Ramos (cell line): ENCODE measurements around the gene ARHGEF6.

Experiments used
- in situ Hi-C: fragments of 300-500 bp; cut with MboI; formaldehyde crosslinking; loops from one replicate; pipeline ENCODE4 v1.14.3; 2022; ENCODE audit warnings: low sequenced_read_pairs; ENCODE audit not compliant: unreplicated experiment

The ARHGEF6 gene

DNA sequence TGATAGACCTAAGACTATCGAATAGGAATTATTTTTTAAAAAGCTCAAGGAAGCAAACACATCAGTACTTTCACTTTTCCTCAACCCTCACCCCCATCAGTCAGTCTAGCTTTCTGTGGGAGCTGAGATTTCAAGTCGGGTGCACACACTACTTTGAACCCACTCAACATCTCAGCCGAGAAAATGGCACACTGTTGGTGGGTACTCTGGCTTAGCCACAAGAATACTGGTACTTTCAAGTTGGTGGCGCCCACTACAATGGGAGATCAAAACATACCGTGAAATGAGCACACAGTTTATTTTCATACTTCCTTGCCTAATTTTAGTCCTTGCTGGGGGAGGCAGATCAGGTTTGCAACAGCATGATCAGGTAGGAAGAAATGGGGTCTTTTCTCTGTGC, 122.6 kb downstream of the ARHGEF6 start:
- in situ Hi-C loops = no loop called here

DNA sequence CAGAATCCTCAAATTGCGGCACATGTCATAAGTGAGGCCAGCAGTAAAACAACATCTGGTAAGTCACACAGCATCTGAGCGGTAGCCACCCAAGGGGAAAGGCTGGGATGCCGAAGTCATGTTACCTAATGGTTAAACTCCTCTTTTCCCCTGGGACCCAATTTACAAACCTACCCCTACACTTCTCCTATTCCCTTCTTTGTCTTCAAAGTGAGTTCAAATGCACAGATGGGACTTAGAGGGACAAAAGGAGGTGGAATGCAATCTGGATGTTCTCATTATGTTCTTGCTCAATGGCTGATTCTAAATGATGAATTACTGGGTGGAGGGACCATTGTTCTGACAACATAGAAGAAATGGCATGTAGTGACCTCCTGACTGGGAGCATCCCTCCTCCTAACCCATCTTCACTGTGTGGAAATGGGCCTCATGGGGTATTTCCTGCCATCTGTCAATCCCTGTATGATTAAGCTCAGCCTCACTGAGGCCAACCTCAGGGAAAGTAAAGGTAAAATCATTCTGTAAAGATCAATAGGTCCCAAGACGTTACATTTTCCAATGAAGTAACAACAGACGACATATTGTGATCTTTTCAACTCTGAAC, 124.3 kb downstream of the ARHGEF6 start:
- in situ Hi-C loops = no loop called here

DNA sequence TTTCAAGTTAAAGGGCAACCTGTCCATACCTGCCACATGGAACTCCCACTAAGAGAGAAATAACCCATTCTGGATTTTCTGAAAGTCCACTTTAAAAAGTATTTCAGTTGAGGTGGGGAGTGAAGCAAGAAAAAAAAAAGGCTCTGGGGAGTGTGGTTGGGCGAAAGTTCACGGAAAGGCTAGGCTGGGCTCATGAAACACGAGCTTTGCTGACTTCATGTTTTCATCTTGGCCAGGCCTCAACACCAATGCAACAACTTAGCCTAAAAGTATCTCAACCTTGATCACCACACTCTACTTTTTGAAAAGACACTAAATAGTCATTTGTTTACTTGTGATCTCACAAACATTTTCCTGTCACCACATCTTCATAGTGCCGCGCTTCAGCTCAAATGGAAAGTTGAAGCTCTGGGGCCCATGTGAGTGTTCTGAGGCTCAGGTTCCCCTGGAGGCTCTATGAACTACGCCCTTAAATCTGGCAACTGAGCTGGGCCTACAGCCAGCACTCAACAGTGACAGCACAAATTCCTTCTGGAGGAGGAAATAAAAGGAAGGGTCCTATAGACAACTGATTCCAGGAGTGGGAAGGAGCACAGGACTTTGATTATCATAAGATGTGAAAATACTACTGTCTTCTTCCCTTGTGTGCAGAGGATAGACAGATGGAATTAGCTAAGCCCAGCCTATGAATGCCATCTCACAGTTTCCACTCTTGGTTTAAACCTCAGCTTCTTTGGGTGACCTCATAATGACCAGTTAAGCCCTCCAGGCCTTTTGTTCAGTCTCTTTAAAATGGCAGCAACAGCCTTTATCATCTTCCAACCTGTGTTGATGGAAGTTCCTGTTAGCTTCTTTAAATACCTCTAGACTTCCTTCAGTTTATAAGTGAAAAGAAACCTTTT, 127.7 kb downstream of the ARHGEF6 start:
- in situ Hi-C loops = no loop called here

- in situ Hi-C loops = no loop called here
Measured at GRCh38 chrX:136650811-136651210, 129.9 kb downstream of the ARHGEF6 start.

DNA sequence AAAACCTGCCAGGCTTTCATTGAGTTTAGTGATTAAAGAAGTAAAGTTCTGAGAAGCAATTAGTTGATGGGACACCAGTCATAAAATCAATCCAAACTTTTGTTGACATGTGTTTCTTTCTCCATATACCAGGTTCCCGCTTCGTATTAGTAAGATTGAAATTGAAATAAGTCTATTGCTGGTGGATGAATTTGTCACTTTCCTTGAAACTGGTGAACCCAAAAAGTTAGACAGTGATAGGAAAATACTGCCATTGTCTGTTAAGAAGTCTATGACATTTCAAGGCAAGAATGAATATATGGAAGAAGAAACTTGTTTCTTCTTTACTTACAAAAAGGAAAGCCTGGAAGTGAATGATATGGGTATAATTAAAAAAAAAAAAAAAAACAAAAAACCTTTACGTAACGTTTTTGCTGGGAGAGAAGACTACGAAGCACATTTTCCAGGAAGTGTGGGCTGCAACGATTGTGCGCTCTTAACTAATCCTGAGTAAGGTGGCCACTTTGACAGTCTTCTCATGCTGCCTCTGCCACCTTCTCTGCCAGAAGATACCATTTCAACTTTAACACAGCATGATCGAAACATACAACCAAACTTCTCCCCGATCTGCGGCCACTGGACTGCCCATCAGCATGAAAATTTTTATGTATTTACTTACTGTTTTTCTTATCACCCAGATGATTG, 132.9 kb downstream of the ARHGEF6 start, which contains the start of gene CD40LG:
TSS of gene CD40LG (plus strand) at position 482 of the 684 bp plus-strand sequence. CDS start at position 573, 91 bp downstream.
- in situ Hi-C loops = no loop called here

DNA sequence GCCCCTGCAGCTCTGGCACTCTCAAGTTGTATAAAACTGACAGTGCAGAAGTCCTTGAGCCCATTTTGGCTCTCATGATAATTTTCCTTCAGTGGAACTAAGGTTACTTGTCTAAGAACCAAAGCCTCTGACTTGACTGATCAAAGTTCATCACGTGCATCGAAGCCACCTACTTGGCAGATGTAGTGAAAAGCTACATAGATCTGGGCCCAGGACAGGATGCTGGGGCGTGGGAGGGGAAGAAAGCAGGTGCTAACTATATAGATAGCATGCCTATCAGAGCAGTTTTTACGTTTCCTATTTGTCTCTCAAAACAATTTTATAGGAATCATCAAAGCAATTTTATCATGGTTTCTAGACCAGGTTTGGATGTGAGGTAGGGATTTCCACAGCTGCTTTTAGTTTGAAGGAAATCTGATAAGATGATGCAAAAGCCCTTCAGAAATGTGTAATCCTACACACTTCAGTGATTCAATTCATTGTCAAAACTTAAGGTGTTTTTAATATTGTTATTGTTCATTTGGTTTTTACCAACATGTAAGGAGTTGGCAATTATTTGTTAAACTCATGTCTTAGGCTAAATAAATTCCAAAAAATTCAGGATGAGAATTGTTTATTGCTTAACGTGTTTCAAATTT, 134.0 kb downstream of the ARHGEF6 start:
- in situ Hi-C loops = no loop called here

DNA sequence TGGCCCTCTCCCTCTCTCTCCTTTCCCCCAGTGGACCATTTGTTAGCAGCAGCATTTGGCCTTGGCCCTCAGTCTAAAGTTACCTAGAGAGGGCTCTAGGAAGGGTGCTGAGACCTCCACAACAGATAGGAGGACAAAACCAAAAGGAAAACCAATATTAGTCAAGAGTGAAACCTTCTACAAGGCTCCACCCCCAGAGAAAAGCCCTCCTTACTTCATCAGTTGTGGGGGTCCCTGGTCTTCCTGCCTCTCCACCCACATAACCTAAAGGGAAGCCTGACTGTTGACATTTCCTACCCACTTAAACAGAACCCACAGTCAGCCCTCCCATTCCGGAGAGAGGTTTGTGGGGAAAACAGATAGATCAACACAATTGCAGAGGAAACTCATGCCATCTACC, 137.5 kb downstream of the ARHGEF6 start:
- in situ Hi-C loops = no loop called here

GRCh38 chrX:136639506-136640176, 141.1 kb downstream of the ARHGEF6 start:
- in situ Hi-C loops = no loop called here

DNA sequence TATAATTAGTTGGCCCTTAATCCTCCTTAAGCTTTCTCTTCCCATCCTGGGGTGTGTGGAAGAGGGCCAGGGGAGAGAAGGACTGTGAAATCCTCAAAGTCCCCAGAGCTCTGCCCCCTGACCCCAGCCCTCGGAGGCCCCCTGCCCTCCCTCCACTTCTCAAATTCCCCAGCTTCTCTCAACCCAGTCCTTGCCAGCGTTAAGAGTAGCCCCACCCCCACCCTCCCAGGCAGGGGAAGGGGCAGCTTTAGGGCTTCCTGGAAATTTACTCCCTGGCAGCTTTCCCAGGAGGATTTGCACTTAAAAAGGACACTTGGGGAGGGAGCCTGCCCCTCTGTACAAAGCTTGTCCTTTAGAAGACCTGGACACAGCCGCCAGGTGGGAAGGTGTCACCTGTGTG, 144.6 kb downstream of the ARHGEF6 start:
- in situ Hi-C loops = no loop called here

DNA sequence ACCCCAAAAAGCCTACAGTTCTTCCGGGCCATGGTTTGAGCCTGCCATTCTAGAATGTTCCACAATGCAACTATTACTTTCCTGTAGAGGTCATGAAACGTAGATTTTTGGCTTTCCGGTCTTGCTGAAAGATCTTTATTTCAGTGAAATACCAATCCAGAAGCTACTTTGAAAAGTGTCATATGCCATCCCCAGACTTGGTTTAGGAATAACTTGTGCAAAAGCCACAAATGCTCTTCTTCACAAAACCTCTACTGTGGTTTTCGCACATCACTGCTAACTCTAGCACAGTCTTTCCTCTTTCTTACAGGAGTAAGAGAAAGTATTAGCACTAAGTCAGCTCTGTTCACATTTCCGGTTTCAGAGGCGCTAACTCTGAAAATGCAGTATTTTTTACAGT, 145.5 kb downstream of the ARHGEF6 start:
- in situ Hi-C loops = no loop called here

- in situ Hi-C loops = no loop called here
Measured at GRCh38 chrX:136630881-136631280, 149.9 kb downstream of the ARHGEF6 start.

DNA sequence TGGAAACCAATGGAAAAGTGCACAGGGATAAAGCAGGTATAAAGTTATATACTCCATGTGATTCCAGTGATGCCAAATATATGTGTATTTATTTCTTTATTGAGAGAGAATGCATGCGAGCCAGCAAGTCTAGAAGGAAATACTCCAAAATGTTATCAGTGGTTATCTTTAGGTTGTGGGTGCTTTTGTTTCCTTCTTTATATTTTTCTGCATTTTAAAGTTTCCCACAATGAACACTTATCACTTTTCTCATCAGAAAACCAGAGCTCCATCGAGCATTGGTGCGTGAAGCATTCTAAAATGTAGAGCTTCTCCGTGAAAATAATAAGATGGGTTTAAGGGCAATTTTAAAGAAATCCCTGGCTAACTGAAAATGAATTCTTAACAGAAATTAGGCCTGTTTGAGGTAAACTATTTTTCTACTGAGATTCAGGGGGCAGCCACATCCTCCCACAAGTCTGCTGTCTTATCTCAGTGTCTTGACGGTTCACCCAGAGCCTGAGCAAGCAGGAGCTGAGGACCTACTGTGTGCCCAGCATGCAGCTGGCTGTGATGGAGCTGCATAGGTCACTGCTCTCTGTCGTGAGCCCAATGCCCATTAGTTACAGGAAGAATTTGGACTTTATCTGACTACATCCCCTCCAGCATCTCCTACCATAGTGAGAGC, 151.5 kb downstream of the ARHGEF6 start:
- in situ Hi-C loops = no loop called here

GRCh38 chrX:136627409-136627808, 153.3 kb downstream of the ARHGEF6 start:
- in situ Hi-C loops = no loop called here

- in situ Hi-C loops = no loop called here
Measured at GRCh38 chrX:136626891-136627290, 153.8 kb downstream of the ARHGEF6 start.

DNA sequence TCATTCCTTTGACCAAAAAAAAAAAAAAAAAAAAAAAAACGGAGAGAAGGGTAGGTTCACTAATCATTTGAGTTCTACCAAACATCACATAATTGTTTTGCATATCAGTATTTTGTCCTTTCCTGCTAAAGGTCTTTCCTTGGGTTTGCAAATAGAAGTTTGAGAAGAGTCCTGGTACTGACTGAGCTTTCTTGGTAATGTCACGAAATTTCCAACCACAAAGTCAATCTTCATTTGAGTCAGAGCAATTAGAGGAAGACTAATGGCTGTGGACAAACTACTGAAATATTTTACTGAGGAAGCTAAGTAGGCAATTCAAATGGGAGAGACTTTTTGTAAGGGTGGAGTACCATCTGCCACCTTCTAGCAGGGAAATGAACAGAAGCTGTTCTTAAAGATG, 154.5 kb downstream of the ARHGEF6 start:
- in situ Hi-C loops = no loop called here

DNA sequence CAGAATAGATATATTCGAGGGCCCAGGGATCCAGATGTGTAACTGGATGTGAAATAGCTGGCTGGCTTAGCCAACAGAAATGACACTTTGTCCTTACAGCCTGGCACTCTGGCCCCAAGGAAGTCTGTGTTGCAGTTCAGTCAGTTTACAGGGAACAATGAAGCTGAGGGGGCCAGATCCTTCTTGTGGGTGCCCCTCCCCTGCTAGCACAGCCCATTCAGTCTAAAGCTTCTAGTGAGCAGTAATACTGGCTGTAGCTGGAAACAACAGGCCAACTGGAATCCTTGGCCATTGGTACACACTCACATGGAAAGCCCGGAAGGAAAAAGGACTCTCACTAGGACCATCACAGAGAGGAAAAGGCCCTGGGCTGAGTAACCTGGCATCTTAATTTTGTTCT, 155.5 kb downstream of the ARHGEF6 start:
- in situ Hi-C loops = no loop called here

GRCh38 chrX:136623396-136623795, 157.3 kb downstream of the ARHGEF6 start:
- in situ Hi-C loops = no loop called here

DNA sequence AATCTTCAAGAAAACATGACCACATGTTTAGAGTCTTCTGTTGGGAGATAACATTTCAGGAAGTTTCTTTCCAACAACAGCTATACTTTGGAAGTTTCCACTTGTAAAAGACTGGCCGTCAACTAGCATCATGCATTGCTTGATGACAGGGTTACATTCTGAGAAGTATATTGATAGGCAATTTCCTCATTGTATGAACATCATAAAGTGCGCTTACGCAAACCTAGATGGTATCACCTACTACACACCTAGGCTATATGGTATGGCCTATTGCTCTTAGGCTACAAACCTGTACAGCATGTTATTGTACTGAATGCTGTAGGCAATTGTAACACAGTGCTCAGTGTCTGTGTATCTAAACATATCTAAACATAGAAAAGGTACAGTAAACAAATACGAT, 158.2 kb downstream of the ARHGEF6 start:
- in situ Hi-C loops = no loop called here

DNA sequence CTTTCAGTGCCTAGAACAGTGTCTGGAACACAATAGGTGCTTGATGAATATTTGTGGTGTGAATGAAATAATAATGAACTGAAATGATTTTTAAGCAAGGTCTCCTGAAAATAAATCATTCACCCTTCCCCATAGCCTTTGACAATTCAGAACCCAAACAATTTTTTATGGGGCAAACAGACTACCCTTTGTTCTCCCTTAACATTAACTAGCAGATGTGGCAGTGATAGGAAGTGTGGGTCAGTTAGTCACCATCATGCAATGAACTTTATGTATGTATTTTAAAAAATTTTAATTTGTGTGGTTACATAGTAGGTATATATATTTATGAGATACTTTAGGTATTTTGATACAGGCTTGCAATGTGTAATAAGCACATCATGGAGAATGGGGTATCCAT, 160.0 kb downstream of the ARHGEF6 start:
- in situ Hi-C loops = no loop called here
